Panc1 (cell line): ENCODE data around the gene RBPMS2.

Experiments
- CTCF ChIP-seq: fragments of 450-650 bp; IDR thresholded peaks from 2 replicates; pipeline ENCODE4 v1.5.1; 2017; ENCODE audit warnings: mild to moderate bottlenecking
- POLR2AphosphoS5 ChIP-seq: IDR thresholded peaks from 2 replicates; pipeline ENCODE4 v1.6.1; 2012; ENCODE audit warnings: mild to moderate bottlenecking, low read depth, low read length, moderate library complexity
- REST ChIP-seq, 2 experiments: IDR thresholded peaks; 2 replicates each; pipeline ENCODE4 v1.6.1; 2011 to 2012; ENCODE audit warnings: low read depth in 2 of 2, control low read depth in 1 of 2, low read length in 1 of 2, mild to moderate bottlenecking in 1 of 2, moderate library complexity in 1 of 2; ENCODE audit not compliant: insufficient read depth in 1 of 2
- TCF7L2 ChIP-seq: IDR thresholded peaks from 2 replicates; pipeline ENCODE4 v1.6.1; 2011; ENCODE audit warnings: mild to moderate bottlenecking, low read depth, low read length, inconsistent platforms

GRCh38 chr15:64762546-64762945, 12.8 kb downstream of the RBPMS2 start:
- no peak for TF ChIP-seq CTCF
- TF ChIP-seq TCF7L2, result no peak
- TF ChIP-seq REST (IDR thresholded peaks at IDR 0.05; ENCODE audit: insufficient read depth in 1 of 2, low read depth in 2 of 2, low read length in 1 of 2), result no peak
- no peak for TF ChIP-seq POLR2AphosphoS5
